Measurements from ENCODE around the gene ZNF426.
"Not testable (repeated sequence)": the region's sequence is repeated elsewhere in the genome, so short reads cannot be mapped to it uniquely, and the experiment has no call there.

DNA sequence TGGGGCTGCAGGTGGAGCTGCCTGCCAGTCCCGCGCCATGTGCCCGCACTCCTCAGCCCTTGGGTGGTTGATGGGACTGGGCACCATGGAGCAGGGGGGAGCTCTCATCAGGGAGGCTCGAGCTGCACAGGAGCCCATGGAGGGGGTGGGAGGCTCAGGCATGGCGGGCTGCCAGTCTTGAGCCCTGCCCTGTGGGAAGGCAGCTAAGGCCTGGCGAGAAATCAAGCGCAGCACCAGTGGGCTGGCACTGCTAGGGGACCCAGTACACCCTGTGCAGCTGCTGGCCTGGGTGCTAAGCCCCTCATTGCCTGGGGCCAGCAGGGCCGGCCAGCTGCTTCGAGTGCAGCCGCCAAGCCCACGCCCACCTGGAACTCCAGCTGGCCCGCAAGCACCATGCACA is 2.8 kb upstream of the ZNF426 start:
- TF ChIP-seq, protein P1, sequence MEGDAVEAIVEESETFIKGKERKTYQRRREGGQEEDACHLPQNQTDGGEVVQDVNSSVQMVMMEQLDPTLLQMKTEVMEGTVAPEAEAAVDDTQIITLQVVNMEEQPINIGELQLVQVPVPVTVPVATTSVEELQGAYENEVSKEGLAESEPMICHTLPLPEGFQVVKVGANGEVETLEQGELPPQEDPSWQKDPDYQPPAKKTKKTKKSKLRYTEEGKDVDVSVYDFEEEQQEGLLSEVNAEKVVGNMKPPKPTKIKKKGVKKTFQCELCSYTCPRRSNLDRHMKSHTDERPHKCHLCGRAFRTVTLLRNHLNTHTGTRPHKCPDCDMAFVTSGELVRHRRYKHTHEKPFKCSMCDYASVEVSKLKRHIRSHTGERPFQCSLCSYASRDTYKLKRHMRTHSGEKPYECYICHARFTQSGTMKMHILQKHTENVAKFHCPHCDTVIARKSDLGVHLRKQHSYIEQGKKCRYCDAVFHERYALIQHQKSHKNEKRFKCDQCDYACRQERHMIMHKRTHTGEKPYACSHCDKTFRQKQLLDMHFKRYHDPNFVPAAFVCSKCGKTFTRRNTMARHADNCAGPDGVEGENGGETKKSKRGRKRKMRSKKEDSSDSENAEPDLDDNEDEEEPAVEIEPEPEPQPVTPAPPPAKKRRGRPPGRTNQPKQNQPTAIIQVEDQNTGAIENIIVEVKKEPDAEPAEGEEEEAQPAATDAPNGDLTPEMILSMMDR (conservative IDR thresholded peaks at IDR 0.05; ENCODE audit: low read length), result not testable (repeated sequence)
- TF ChIP-seq EZH2phosphoT487 (IDR thresholded peaks at IDR 0.05; ENCODE audit: borderline replicate concordance, low read depth, low read length), result not testable (repeated sequence)
